ENCODE results near the gene PCDHGA11. TPM values are rescaled to one million over a fixed set of nuclear protein-coding genes. Genes with fewer than 3 reads are reported as not detected.
"Not testable (repeated sequence)": the region's sequence is repeated elsewhere in the genome, so short reads cannot be mapped to it uniquely, and the experiment has no call there.

PCDHGA11 gene
- total RNA-seq, 1 donor from 2014 or later: 7.8 TPM

DNA sequence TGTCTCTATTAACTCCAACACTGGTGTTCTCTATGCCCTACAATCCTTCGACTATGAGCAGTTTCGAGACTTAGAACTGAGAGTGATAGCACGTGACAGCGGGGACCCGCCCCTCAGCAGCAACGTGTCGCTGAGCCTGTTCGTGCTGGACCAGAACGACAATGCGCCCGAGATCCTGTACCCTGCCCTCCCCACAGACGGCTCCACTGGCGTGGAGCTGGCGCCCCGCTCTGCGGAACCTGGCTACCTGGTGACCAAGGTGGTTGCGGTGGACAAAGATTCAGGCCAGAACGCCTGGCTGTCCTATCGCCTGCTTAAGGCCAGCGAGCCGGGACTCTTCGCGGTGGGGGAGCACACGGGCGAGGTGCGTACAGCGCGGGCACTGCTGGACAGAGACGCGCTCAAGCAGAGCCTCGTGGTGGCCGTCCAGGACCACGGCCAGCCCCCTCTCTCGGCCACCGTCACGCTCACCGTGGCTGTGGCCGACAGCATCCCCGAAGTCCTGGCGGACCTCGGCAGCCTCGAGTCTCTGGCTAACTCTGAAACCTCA lies 2.0 kb downstream of the PCDHGA11 start:
- no peak for ATAC-seq
- DNase-seq (ENCODE audit: low spot score): no peak
- intact Hi-C loops (cut with DNase I): loop anchor here (10.0 kb wide), 1 partner anchor 122 kb away; no protein-coding TSS in a partner anchor

DNA sequence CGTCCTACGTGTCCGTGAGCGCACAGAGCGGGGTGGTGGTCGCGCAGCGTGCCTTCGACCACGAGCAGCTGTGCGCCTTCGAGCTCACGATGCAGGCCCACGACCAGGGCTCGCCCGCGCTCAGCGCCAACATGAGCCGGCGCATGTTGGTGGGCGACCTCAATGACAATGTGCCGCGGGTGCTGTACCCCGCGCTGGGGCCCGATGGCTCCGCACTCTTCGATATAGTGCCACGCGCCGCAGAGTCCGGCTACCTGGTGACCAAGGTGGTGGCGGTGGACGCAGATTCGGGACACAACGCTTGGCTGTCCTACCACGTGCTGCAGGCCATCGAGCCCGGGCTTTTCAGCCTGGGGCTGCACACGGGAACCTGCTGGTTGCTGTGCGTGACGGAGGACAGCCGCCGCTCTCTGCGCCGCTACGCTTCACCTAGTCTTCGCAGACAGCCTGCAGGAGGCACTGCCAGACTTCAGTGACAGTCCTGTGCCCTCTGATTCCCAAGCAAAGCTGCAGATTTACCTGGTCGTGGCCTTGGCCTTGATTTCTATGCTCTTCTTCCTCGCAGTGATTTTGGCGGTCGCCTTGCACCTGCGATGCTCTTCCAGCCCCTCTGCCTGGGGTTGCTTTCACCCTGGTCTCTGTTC lies 7.1 kb downstream of the PCDHGA11 start:
- DNase-seq (ENCODE audit: low spot score) (no peak), ATAC-seq (no peak)
- intact Hi-C loops (cut with DNase I): loop anchor here (10.0 kb wide), 1 partner anchor 117 kb away; no protein-coding TSS in a partner anchor

GRCh38 chr5:141430332-141431113 lies 9.7 kb downstream of the PCDHGA11 start, which contains the start of gene PCDHGA12:
TSS of gene PCDHGA12 (plus strand) at chr5:141430507. CDS start at chr5:141430760, 253 bp downstream.
- DNase-seq (ENCODE audit: low spot score) (no peak), ATAC-seq (peak; percentile 88)
- intact Hi-C loops (cut with DNase I): no loop called here

- peak; percentile 63 for ATAC-seq
- intact Hi-C loops (cut with DNase I): no loop called here
- DNase-seq (ENCODE audit: low spot score): no peak
Observed at GRCh38 chr5:141431286-141431685, 10.4 kb downstream of the PCDHGA11 start.

GRCh38 chr5:141432308-141432707 lies 11.5 kb downstream of the PCDHGA11 start:
- DNase-seq (ENCODE audit: low spot score); ATAC-seq; intact Hi-C loops (cut with DNase I): not testable (repeated sequence)

DNA sequence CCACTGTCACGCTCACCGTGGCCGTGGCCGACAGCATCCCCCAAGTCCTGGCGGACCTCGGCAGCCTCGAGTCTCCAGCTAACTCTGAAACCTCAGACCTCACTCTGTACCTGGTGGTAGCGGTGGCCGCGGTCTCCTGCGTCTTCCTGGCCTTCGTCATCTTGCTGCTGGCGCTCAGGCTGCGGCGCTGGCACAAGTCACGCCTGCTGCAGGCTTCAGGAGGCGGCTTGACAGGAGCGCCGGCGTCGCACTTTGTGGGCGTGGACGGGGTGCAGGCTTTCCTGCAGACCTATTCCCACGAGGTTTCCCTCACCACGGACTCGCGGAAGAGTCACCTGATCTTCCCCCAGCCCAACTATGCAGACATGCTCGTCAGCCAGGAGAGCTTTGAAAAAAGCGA lies 11.9 kb downstream of the PCDHGA11 start:
- intact Hi-C loops (cut with DNase I); ATAC-seq: not testable (repeated sequence)

DNA sequence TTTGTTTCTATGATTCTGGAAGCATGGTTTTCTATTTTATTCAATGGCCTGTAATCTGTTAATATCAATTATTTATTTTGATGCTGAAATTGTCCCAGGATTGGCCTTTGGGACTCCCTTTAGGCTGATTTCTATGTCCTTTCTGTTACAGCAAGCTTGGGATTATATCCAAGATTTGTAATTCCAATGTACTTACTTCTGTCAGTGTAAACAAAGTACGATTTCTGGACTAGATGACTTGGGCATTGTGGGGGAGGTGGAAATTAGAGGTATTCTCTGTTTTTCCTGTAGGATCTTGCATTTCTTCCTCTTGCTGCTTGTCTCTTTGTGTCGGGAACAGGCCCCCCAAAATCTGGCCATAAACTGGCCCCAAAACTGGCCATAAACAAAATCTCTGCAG lies 13.2 kb downstream of the PCDHGA11 start:
- no peak for DNase-seq (ENCODE audit: low spot score)
- intact Hi-C loops (cut with DNase I): no loop called here
- no peak for ATAC-seq

More for the DNA sequence above, 11.9 kb downstream of the PCDHGA11 start:
- not testable (repeated sequence) for DNase-seq (ENCODE audit: low spot score)

GRCh38 chr5:141437221-141437620 lies 16.4 kb downstream of the PCDHGA11 start:
- ATAC-seq: no peak
- no peak for DNase-seq (ENCODE audit: low spot score)
- intact Hi-C loops (cut with DNase I): no loop called here

- ATAC-seq: no peak
- intact Hi-C loops (cut with DNase I): no loop called here
- DNase-seq (ENCODE audit: low spot score): no peak
Observed at GRCh38 chr5:141439411-141440141, 18.7 kb downstream of the PCDHGA11 start.

DNA sequence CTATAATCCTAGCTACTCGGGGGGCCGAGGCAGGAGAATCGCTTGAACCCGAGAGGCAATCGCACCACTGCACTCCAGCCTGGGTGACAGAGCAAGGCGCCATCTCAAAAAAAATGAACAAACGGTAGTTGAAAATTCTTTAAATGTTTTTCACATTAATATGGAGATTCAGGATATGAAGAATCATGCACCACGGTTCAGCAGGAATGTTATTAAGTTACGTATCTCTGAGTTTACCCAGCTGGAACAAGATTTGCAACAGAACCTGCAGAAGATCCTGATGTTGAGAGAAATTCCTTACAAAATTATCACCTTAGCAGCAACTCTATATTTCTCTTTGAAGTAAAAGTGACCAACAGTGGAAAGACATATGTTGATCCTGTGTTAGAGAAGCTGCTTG lies 19.5 kb downstream of the PCDHGA11 start:
- ATAC-seq: no peak
- no peak for DNase-seq (ENCODE audit: low spot score)
- intact Hi-C loops (cut with DNase I): no loop called here

GRCh38 chr5:141441571-141442170 lies 20.8 kb downstream of the PCDHGA11 start:
- no peak for DNase-seq (ENCODE audit: low spot score)
- no peak for ATAC-seq
- intact Hi-C loops (cut with DNase I): no loop called here

DNA sequence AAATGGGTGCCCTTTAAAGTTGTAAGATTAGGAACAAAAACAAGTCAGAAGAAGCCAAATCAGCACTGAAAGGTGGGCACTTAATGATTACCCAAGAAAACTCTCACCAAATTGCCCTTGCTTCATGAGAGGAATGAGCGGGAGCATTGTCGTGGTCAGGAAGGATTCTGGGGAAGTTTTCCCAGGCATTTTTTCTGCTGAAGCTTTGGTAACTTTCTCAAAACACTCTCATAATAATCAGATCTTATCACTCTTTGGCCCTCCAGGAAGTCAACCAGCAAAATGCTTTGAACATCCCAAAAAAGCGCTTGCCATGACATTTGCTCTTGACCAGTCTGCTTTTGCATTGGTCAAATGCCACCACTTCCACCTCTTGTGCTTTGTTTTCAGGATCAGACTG lies 44.5 kb downstream of the PCDHGA11 start:
- DNase-seq (ENCODE audit: low spot score) (no peak), ATAC-seq (no peak)
- intact Hi-C loops (cut with DNase I): no loop called here

Other genes starting within 250 kb of the PCDHGA11 start
- gene PCDHB7, start 248.4 kb upstream of the PCDHGA11 start, total RNA-seq: 5.0 TPM
- gene PCDHB8, start 243.3 kb upstream of the PCDHGA11 start, total RNA-seq: 4.5 TPM
- 9.5 TPM for gene PCDHB16, start 238.7 kb upstream of the PCDHGA11 start, total RNA-seq
- 3.7 TPM for gene PCDHB9, start 233.9 kb upstream of the PCDHGA11 start, total RNA-seq
- 5.3 TPM for gene PCDHB10, start 228.7 kb upstream of the PCDHGA11 start, total RNA-seq
- 9.9 TPM for gene PCDHB11, start 221.4 kb upstream of the PCDHGA11 start, total RNA-seq
- 6.6 TPM for gene PCDHB12, start 212.3 kb upstream of the PCDHGA11 start, total RNA-seq
- gene PCDHB13, start 207.1 kb upstream of the PCDHGA11 start, total RNA-seq: 4.9 TPM
- 5.3 TPM for gene PCDHB14, start 197.7 kb upstream of the PCDHGA11 start, total RNA-seq
- gene PCDHB15, start 175.7 kb upstream of the PCDHGA11 start, total RNA-seq: 7.3 TPM
- gene SLC25A2, start 117.0 kb upstream of the PCDHGA11 start, total RNA-seq: 1.4 TPM
- gene TAF7, start 100.3 kb upstream of the PCDHGA11 start, total RNA-seq: 84.3 TPM
- 1.4 TPM for gene PCDHGA1, start 90.5 kb upstream of the PCDHGA11 start, total RNA-seq
- gene PCDHGA2, start 82.3 kb upstream of the PCDHGA11 start, total RNA-seq: 13.5 TPM
- 6.7 TPM for gene PCDHGA3, start 77.2 kb upstream of the PCDHGA11 start, total RNA-seq
- 7.8 TPM for gene PCDHGB1, start 71.0 kb upstream of the PCDHGA11 start, total RNA-seq
- gene PCDHGA4, start 66.0 kb upstream of the PCDHGA11 start, total RNA-seq: 10.6 TPM
- 10.2 TPM for gene PCDHGB2, start 61.1 kb upstream of the PCDHGA11 start, total RNA-seq
- gene PCDHGA5, start 56.9 kb upstream of the PCDHGA11 start, total RNA-seq: 8.8 TPM
- gene PCDHGB3, start 50.8 kb upstream of the PCDHGA11 start, total RNA-seq: 9.7 TPM
- gene PCDHGA6, start 47.2 kb upstream of the PCDHGA11 start, total RNA-seq: 10.3 TPM
- 7.3 TPM for gene PCDHGA7, start 38.3 kb upstream of the PCDHGA11 start, total RNA-seq
- 9.0 TPM for gene PCDHGB4, start 33.4 kb upstream of the PCDHGA11 start, total RNA-seq
- 5.3 TPM for gene PCDHGA8, start 28.4 kb upstream of the PCDHGA11 start, total RNA-seq
- gene PCDHGB5, start 23.1 kb upstream of the PCDHGA11 start, total RNA-seq: 16.3 TPM
- 10.7 TPM for gene PCDHGA9, start 18.3 kb upstream of the PCDHGA11 start, total RNA-seq
- gene PCDHGB6, start 13.0 kb upstream of the PCDHGA11 start, total RNA-seq: 12.4 TPM
- 8.9 TPM for gene PCDHGA10, start 8.1 kb upstream of the PCDHGA11 start, total RNA-seq
- gene PCDHGB7, start 3.4 kb upstream of the PCDHGA11 start, total RNA-seq: 18.9 TPM
- 12.1 TPM for gene PCDHGA12, start 9.5 kb downstream of the PCDHGA11 start, total RNA-seq
- 71.4 TPM for gene PCDHGC3, start 54.9 kb downstream of the PCDHGA11 start, total RNA-seq
- gene PCDHGC4, start 64.0 kb downstream of the PCDHGA11 start, total RNA-seq: 4.5 TPM
- gene PCDHGC5, start 68.0 kb downstream of the PCDHGA11 start, total RNA-seq: 3.8 TPM
- 92.5 TPM for gene DIAPH1, start 197.9 kb downstream of the PCDHGA11 start, total RNA-seq
- 47.6 TPM for gene HDAC3, start 215.8 kb downstream of the PCDHGA11 start, total RNA-seq
- 0.85 TPM for gene RELL2, start 215.9 kb downstream of the PCDHGA11 start, total RNA-seq
- 33.0 TPM for gene FCHSD1, start 230.4 kb downstream of the PCDHGA11 start, total RNA-seq